BE2C (cell line): ENCODE results near the gene AP3B2.

Experiments used
- DNase-seq: peaks from one replicate; pipeline ENCODE4 v3.0.0-alpha.2; 2020
- H3K27me3 ChIP-seq: fragments of 250-450 bp; sonication (Bioruptor Pico); 2 replicates; pipeline ENCODE4 v1.5.1; 2020; ENCODE audit warnings: mild to moderate bottlenecking
- H3K36me3 ChIP-seq: fragments of 250-450 bp; sonication (Bioruptor Pico); 2 replicates; pipeline ENCODE4 v1.5.1; 2020; ENCODE audit warnings: mild to moderate bottlenecking
- H3K4me1 ChIP-seq: fragments of 250-450 bp; sonication (Bioruptor Pico); 2 replicates; pipeline ENCODE4 v1.5.1; 2020
- H3K4me3 ChIP-seq: 2 replicates; pipeline ENCODE4 v1.5.1; 2011; ENCODE audit warnings: low read depth, low read length
- H3K9me3 ChIP-seq: fragments of 250-450 bp; sonication (Bioruptor Pico); 2 replicates; pipeline ENCODE4 v1.5.1; 2020
- CTCF ChIP-seq: IDR thresholded peaks from 2 replicates; pipeline ENCODE4 v1.5.1; 2012; ENCODE audit warnings: mild to moderate bottlenecking, low read depth, low read length

Gene AP3B2

GRCh38 chr15:82662641-82663040 is 47.0 kb downstream of the AP3B2 start:
- no peaks in the 10 kb centered on the region for H3K4me1 ChIP-seq
- H3K27me3 ChIP-seq, result no peaks in the 10 kb centered on the region
- no peak for TF ChIP-seq CTCF
- no peak overlapping the region for H3K4me3 ChIP-seq
- H3K9me3 ChIP-seq, result no peaks in the 10 kb centered on the region
- DNase-seq, result no peak
- no peaks in the 10 kb centered on the region for H3K36me3 ChIP-seq

- no peak for TF ChIP-seq CTCF
- Histone ChIP-seq H3K27me3 (no peaks in the 10 kb centered on the region), H3K9me3 (no peaks in the 10 kb centered on the region), H3K4me1 (no peaks in the 10 kb centered on the region), H3K4me3 (no peak overlapping the region), H3K36me3 (no peaks in the 10 kb centered on the region)
- no peak for DNase-seq
These were observed 49.3 kb downstream of the AP3B2 start for GRCh38 chr15:82660378-82660777.

- Histone ChIP-seq H3K27me3 (peaks cover 6% of the 10 kb centered on the region), H3K9me3 (no peaks in the 10 kb centered on the region), H3K36me3 (no peaks in the 10 kb centered on the region), H3K4me1 (no peaks in the 10 kb centered on the region), H3K4me3 (no peak overlapping the region)
- no peak for TF ChIP-seq CTCF
- DNase-seq, result no peak
These were observed 52.9 kb downstream of the AP3B2 start for GRCh38 chr15:82656641-82657266.

GRCh38 chr15:82655606-82656005 is 54.1 kb downstream of the AP3B2 start:
- no peaks in the 10 kb centered on the region for H3K4me1 ChIP-seq
- no peak for DNase-seq
- no peak for TF ChIP-seq CTCF
- no peak overlapping the region for H3K4me3 ChIP-seq
- H3K36me3 ChIP-seq, result no peaks in the 10 kb centered on the region
- H3K9me3 ChIP-seq, result no peaks in the 10 kb centered on the region
- H3K27me3 ChIP-seq, result peaks cover 6% of the 10 kb centered on the region

GRCh38 chr15:82653483-82654168 is 56.0 kb downstream of the AP3B2 start:
- no peaks in the 10 kb centered on the region for H3K9me3 ChIP-seq
- no peak for TF ChIP-seq CTCF
- H3K36me3 ChIP-seq, result no peaks in the 10 kb centered on the region
- H3K4me3 ChIP-seq, result no peak overlapping the region
- H3K4me1 ChIP-seq, result no peaks in the 10 kb centered on the region
- peaks cover 14% of the 10 kb centered on the region for H3K27me3 ChIP-seq
- no peak for DNase-seq

GRCh38 chr15:82651708-82652107 is 58.0 kb downstream of the AP3B2 start:
- Histone ChIP-seq H3K4me3 (no peak overlapping the region), H3K36me3 (no peaks in the 10 kb centered on the region), H3K9me3 (no peaks in the 10 kb centered on the region; the same call in 1 of the 2 replicates), H3K27me3 (peaks cover 33% of the 10 kb centered on the region), H3K4me1 (no peaks in the 10 kb centered on the region)
- TF ChIP-seq CTCF, result no peak
- DNase-seq, result no peak
